Ovary (tissue), 3 donors: ENCODE measurements around the gene HEXD.

Experiments used
- CTCF ChIP-seq, 3 donors: fragments of 450-650 bp in 2 of 3; fragments of 200-600 bp in 1 of 3; IDR thresholded peaks; one replicate each; pipeline versions ENCODE4 v1.5.1 to v1.8.0; 2016 to 2022; ENCODE audit warnings: antibody characterized with exemption in 3 of 3, mild to moderate bottlenecking in 1 of 3
- POLR2A ChIP-seq: fragments of 450-650 bp; IDR thresholded peaks from one replicate; pipeline ENCODE4 v1.6.1; 2017; ENCODE audit warnings: antibody characterized with exemption, mild to moderate bottlenecking, moderate library complexity
- donor health status: DM: no; HTN: no; CAD: no.

- no peak for TF ChIP-seq CTCF (IDR thresholded peaks at IDR 0.05)
- no peak for TF ChIP-seq POLR2A
Measured at GRCh38 chr17:82400830-82401229, 17.3 kb upstream of the HEXD start.
